ENCODE measurements around the gene CEP57. TPM values are rescaled to one million over a fixed set of nuclear protein-coding genes. Genes with fewer than 3 reads are reported as not detected.
A peak's percentile ranks its signal among the peaks of the same experiment; 100 is the strongest.

The CEP57 gene
- total and polyA plus RNA-seq, 2 of the 13 experiments (the other 11 are each of a cell fraction or from before 2014, with no cell fraction given), result 34.3 to 59.4 TPM

DNA sequence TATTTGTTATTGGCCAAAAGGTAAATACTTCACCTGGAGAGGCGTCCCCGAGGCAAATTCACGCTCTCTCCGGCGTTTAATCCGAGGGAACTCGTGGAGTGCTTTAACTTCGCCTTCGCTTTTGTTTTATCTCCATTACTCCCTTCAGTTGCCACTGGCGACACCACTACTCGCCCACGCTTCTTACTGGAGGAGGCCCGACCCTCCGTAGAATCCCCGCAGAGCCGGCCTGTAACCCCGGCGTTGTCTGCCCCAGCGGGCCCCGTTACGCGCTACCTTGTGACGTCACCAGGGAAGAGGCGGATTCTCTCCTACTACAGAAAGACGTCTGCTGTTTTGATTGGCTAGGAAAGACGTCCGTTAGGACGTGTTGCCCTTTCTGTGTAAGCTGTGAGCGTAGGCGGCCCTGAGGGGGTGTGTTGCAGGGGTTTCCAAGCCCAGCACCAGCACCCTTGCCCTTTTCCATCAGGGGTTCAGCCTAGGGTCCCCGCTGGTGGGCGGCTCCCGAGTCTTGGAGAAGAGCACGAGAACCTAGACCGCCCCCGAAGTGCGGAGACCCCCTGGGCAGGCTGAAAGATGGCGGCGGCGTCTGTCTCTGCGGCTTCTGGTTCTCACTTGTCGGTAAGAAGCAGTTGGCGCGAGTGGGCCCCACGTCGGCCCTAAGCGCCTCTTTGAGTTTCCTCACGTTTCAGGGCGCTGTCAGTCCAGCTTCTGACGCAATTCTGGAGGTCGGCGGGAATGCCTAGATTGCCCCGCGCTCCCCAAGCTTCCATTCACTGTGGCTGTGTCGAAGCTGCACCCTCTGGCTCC is at the start of gene CEP57 (continued):
- TF ChIP-seq MAF1 (CRISPR knock-in tag; IDR thresholded peaks at IDR 0.05; ENCODE audit: borderline replicate concordance) (0 out of 2 replicates have a peak, but pooled peaks have one; percentile 46), HNRNPLL (IDR thresholded peaks at IDR 0.05; ENCODE audit: low read depth, low read length, poor library complexity, severe bottlenecking) (peak; percentile 91), NFIC (IDR thresholded peaks at IDR 0.05; ENCODE audit: low read length) (no peak), CREM (IDR thresholded peaks at IDR 0.05) (peak; percentile 94), CREM (CRISPR knock-in tag; IDR thresholded peaks at IDR 0.05) (peak; percentile 56; the same call in 1 of the 2 replicates), ATM (IDR thresholded peaks at IDR 0.05; ENCODE audit: borderline replicate concordance) (no peak), CBX1 (IDR thresholded peaks at IDR 0.05; ENCODE audit: low read depth) (no peak), EEA1 (CRISPR knock-in tag; IDR thresholded peaks at IDR 0.05; ENCODE audit: borderline replicate concordance) (no peak), FOXA1 (IDR thresholded peaks at IDR 0.05) (no peak), FOXA1 (CRISPR knock-in tag; IDR thresholded peaks at IDR 0.05) (peak; percentile 3; the same call in 1 of the 2 replicates), GATAD1 (CRISPR knock-in tag; IDR thresholded peaks at IDR 0.05) (peak; percentile 13; the same call in 1 of the 2 replicates), HOXA5 (CRISPR knock-in tag; IDR thresholded peaks at IDR 0.05) (no peak), NR2F6 (IDR thresholded peaks at IDR 0.05) (no peak), NR2F6 (CRISPR knock-in tag; IDR thresholded peaks at IDR 0.05) (no peak), ZNF335 (CRISPR knock-in tag; IDR thresholded peaks at IDR 0.05) (no peak), MED1 (CRISPR knock-in tag; IDR thresholded peaks at IDR 0.05) (no peak), SIN3A (IDR thresholded peaks at IDR 0.05; ENCODE audit: borderline replicate concordance, low read depth, low read length) (peak; percentile 56; the same call in 1 of the 2 replicates), ZNF468 (CRISPR knock-in tag; IDR thresholded peaks at IDR 0.05) (no peak), TAF15 (IDR thresholded peaks at IDR 0.05; ENCODE audit: low read depth, low read length, poor library complexity, severe bottlenecking) (peak; percentile 52), SIN3B (IDR thresholded peaks at IDR 0.05; ENCODE audit: low read length) (no peak), SCMH1 (CRISPR knock-in tag; IDR thresholded peaks at IDR 0.05; ENCODE audit: borderline replicate concordance) (no peak), ZNF552 (CRISPR knock-in tag; IDR thresholded peaks at IDR 0.05; ENCODE audit: borderline replicate concordance) (0 out of 2 replicates have a peak, but pooled peaks have one; percentile 29), ZNF510 (CRISPR knock-in tag; IDR thresholded peaks at IDR 0.05; ENCODE audit: low read depth) (no peak), PITX1 (CRISPR knock-in tag; IDR thresholded peaks at IDR 0.05) (no peak), ATF7 (IDR thresholded peaks at IDR 0.05) (peak; percentile 97), ATF7 (CRISPR knock-in tag; IDR thresholded peaks at IDR 0.05) (peak; percentile 77; the same call in 1 of the 2 replicates)
- TF ChIP-seq, protein P1, sequence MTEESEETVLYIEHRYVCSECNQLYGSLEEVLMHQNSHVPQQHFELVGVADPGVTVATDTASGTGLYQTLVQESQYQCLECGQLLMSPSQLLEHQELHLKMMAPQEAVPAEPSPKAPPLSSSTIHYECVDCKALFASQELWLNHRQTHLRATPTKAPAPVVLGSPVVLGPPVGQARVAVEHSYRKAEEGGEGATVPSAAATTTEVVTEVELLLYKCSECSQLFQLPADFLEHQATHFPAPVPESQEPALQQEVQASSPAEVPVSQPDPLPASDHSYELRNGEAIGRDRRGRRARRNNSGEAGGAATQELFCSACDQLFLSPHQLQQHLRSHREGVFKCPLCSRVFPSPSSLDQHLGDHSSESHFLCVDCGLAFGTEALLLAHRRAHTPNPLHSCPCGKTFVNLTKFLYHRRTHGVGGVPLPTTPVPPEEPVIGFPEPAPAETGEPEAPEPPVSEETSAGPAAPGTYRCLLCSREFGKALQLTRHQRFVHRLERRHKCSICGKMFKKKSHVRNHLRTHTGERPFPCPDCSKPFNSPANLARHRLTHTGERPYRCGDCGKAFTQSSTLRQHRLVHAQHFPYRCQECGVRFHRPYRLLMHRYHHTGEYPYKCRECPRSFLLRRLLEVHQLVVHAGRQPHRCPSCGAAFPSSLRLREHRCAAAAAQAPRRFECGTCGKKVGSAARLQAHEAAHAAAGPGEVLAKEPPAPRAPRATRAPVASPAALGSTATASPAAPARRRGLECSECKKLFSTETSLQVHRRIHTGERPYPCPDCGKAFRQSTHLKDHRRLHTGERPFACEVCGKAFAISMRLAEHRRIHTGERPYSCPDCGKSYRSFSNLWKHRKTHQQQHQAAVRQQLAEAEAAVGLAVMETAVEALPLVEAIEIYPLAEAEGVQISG (CRISPR knock-in tag; IDR thresholded peaks at IDR 0.05), result no peak
- TF ChIP-seq, protein P2, sequence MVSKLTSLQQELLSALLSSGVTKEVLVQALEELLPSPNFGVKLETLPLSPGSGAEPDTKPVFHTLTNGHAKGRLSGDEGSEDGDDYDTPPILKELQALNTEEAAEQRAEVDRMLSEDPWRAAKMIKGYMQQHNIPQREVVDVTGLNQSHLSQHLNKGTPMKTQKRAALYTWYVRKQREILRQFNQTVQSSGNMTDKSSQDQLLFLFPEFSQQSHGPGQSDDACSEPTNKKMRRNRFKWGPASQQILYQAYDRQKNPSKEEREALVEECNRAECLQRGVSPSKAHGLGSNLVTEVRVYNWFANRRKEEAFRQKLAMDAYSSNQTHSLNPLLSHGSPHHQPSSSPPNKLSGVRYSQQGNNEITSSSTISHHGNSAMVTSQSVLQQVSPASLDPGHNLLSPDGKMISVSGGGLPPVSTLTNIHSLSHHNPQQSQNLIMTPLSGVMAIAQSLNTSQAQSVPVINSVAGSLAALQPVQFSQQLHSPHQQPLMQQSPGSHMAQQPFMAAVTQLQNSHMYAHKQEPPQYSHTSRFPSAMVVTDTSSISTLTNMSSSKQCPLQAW (CRISPR knock-in tag; IDR thresholded peaks at IDR 0.05), result no peak
- TF ChIP-seq, protein P3, sequence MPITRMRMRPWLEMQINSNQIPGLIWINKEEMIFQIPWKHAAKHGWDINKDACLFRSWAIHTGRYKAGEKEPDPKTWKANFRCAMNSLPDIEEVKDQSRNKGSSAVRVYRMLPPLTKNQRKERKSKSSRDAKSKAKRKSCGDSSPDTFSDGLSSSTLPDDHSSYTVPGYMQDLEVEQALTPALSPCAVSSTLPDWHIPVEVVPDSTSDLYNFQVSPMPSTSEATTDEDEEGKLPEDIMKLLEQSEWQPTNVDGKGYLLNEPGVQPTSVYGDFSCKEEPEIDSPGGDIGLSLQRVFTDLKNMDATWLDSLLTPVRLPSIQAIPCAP (CRISPR knock-in tag; IDR thresholded peaks at IDR 0.05; ENCODE audit: low read depth), result no peak
